GM23248 (cell line): ENCODE data around the gene VCP.

Experiments used
- EZH2 ChIP-seq: fragments of 200-600 bp; sonication (generic); IDR thresholded peaks from 2 replicates; pipeline ENCODE4 v1.6.1; 2018; ENCODE audit warnings: antibody characterized with exemption, mild to moderate bottlenecking; ENCODE audit not compliant: insufficient read depth, poor library complexity, severe bottlenecking
- EZH2phosphoT487 ChIP-seq: fragments of 200-600 bp; sonication (generic); IDR thresholded peaks from 2 replicates; pipeline ENCODE4 v1.6.1; 2018; ENCODE audit warnings: antibody characterized with exemption, moderate library complexity, mild to moderate bottlenecking, low read depth; ENCODE audit not compliant: insufficient read depth

DNA sequence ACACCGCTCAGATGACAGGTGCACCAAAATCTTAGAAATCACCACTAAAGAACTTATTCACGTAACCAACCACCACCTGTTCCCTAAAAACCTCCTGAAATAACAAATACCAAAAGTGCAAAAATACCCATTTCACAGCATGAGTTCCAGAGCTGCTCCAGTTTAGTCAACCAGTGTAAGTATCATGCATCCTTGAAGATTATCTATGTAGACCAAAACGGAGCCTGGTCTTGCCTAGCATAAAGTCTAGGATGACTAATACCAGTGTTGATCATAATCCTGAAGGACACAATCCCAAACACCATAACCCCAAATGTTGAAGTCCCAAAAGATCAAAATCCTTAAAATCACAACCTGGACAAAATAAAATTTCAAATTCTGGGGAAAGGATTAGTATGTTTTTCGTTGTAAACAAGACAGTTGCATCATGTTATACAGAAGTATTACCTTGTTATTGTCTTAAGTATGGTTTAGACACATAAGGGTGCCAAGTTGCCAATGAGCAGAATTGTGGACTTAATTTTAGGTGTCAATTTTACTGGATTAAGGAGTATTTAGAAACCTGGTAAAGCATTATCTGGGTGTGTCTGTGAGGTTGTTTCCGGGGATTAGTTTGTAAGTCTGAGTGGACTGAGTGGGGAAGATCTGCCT is 18.1 kb downstream of the VCP start:
- no peak for TF ChIP-seq EZH2phosphoT487
- no peak for TF ChIP-seq EZH2
